NCI-H1694 (cell line): Measurements from ENCODE around the gene BNC2.

Source experiments
- DNase-seq: peaks from one replicate; lab custom pipeline; 2025; lab: John Stamatoyannopoulos, UW

The BNC2 gene

GRCh38 chr9:16709924-16710323, 160.5 kb downstream of the BNC2 start:
- no peak for DNase-seq

- no peak for DNase-seq
Measured at GRCh38 chr9:16708656-16709435, 161.6 kb downstream of the BNC2 start.

DNA sequence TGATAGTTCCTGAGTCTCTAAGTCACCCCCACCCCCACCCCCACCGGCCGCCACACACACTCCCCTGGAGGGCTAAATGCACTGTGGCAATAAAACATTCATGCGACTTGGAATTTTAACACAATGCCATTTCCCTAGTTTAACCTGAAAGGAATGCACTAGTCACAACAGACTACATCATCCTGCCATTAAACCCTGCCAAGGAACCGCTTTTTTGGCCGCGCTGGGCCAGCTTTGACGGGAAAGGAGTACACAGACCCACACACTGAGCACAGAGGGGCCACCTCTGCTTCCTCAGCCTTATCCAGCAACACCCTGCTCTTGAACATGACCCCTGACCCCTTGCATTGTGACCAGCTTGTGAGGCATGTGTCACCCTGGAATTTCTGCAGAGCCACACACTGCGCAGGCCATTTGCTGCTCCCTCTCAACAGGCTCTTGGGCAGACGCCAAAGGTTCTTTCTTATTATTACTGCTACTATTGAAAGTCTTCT, 165.3 kb downstream of the BNC2 start:
- DNase-seq, result no peak

GRCh38 chr9:16704116-16705110, 166.1 kb downstream of the BNC2 start:
- DNase-seq, result no peak

GRCh38 chr9:16701347-16701746, 169.1 kb downstream of the BNC2 start:
- DNase-seq, result no peak

DNA sequence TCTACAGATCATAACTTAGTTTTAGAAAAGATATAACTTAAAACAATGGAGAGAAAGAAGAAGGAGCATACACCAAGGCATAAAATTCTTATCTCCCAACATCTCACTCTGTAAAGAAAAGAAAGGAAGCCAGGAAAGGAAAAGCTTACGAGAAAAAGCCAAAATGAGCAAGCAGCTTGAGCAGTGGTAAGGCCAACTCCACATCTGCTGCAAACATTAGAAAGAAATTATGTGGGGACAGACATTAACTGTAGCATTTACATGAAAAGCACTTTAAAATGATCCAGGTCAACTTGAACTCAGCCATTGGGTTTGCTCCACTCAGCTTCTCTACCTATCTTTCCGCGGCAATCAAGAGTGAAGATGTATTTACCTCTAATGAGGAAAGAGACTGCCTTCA, 176.9 kb downstream of the BNC2 start:
- DNase-seq, result no peak

DNA sequence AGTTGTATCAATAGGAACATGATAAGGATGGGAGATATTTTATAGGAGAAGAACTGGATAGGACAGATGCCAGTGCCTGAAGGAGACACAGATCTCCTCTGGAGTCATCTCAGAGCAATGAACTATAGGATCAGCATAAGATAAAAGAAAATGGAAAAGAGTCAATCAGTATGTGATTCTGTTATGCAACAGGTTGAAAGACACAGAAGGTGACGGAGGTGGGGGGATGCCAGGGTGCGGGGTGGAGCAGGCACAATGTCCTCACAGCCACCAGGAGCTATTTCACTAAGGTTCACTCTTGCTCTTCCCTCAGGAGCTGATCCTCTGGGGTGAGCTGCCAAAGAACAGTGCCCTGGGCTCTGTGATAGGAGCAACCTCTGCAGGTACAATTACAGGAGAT, 179.8 kb downstream of the BNC2 start:
- no peak for DNase-seq

DNA sequence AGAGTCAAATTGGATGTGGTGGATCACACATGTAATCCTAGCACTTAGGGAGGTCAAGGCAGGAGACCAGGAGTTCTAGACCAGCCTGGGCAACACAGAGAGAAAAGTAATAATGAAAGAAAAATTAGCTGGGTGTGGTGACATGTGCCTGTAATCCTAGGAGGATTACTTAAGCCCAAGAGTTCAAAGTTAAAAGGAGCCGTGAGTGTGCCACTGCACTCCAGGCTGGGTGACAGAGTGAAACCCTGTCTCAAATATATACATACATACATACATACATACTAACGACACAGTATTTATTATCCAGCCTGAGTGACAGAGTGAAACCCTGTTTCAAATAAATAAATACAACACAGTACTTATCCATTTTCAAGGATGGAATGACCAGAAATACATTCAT, 180.3 kb downstream of the BNC2 start:
- DNase-seq, result no peak

DNA sequence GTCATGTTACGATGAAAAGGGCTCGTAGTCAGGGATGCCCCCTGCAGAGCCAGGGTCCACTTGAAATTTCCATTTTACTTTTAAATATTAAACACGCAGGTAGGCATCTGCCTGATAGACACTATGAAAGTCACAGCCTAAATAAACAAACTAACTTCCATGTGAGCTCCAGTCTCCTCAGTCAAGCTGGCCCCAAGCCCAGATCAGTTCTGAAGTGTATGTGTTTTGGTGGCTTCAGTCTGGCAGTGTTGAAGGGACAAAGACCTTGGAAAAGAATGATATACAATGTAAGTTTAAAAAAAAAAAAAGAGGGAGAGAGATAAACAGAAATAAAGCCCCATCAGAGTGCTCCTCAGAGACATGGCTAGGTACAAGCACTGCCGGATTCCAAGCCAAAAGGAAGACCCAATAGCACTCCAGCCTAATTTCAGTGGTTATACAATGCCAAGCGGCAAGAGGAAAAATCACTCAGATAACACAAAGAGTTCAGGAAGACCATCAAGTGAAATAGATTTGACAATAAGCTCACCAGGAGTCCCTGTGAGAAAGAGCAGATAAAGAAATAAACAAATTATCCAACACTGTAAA, 181.0 kb downstream of the BNC2 start:
- DNase-seq, result no peak

GRCh38 chr9:16688814-16689213, 181.7 kb downstream of the BNC2 start:
- DNase-seq, result no peak

GRCh38 chr9:16687678-16688369, 182.6 kb downstream of the BNC2 start:
- DNase-seq, result no peak

DNA sequence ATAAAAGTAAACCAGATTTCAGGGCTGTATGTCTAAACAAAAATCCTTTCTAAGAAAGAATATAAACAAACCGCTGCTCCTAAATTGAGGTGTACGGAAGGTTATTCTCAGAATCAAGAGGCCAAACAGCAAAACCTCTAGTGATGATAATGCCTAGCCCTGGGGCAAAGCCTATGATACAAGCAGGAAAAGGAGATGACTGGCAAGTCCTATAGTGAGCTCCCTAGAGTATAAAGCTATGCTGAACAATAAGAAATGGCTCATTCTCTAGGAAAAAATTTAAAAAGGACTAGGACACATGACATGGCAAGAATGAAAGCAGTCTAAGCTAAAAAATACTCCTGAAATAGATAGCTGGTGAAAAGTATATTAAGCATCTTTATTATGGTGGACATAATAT, 187.1 kb downstream of the BNC2 start:
- no peak for DNase-seq

GRCh38 chr9:16682273-16682672, 188.2 kb downstream of the BNC2 start:
- no peak for DNase-seq

DNA sequence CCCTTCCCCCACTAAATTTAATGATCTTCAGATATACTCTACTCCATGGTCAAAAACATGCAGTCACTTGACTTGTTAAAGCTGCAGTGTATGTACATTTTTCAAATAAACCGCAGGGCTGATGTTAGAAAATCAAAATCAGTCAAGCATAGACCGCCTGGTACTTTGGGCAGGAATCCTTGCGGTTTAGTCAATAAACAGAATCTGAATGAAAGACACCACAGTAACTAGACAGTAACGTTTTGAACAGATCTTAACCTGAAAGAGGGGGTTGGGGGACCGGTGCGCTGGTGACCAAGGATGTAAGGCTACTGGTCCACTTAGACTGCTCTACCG, 188.8 kb downstream of the BNC2 start:
- no peak for DNase-seq

GRCh38 chr9:16680975-16681651, 189.4 kb downstream of the BNC2 start:
- no peak for DNase-seq

GRCh38 chr9:16680541-16680940, 189.9 kb downstream of the BNC2 start:
- no peak for DNase-seq

- no peak for DNase-seq
Measured at GRCh38 chr9:16679327-16679821, 191.1 kb downstream of the BNC2 start.

DNA sequence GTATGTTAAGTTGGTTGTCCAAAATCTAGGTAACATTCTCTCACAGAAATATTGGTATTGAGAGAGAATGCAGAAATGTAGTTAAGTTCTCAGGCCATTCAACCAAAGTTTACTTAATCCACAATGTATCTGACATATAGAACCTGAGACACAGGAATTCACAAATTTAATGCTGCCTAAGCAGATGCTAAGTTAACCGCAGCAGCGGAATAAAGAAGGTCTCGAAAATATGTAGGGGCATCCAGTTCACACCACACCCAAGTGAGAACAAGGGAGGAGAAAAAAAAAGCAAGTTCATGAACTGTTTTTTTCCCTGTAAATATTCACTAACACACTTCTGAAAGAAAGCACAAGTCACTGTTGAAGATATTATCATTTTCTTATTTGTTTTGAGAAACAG, 194.0 kb downstream of the BNC2 start:
- DNase-seq, result no peak

GRCh38 chr9:16675131-16675530, 195.3 kb downstream of the BNC2 start:
- no peak for DNase-seq

DNA sequence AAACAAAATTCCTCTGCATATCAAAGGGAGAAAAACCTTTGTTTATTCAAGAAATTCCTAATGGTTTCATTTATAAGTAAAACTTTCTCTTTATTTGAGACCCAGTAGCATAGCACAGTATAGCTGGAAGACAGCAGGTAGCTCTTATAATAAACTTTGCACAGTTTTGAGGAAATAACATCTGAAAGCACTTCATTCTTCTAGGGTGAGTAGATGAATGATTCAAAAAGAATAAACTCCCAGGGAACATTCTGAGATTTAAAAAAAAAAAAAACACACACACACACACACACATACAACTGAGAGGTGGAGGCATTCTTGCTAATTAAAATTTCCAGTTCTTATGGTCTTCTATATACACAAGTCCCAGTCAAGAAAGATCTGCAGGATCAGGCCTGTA, 197.3 kb downstream of the BNC2 start:
- no peak for DNase-seq

GRCh38 chr9:16672501-16672900, 198.0 kb downstream of the BNC2 start:
- no peak for DNase-seq
